HepG2 (cell line): Measurements from ENCODE around the gene MRPL28. TPM values are rescaled to one million over a fixed set of nuclear protein-coding genes. Genes with fewer than 3 reads are reported as not detected.

Source experiments
- CAMTA2 ChIP-seq: sonication (generic); formaldehyde crosslinking; IDR thresholded peaks from 2 replicates; pipeline ENCODE4 v1.4.0; 2020; ENCODE audit warnings: mild to moderate bottlenecking, missing genetic modification reagents, borderline replicate concordance
- CBFB ChIP-seq: sonication (generic); formaldehyde crosslinking; IDR thresholded peaks from 2 replicates; pipeline ENCODE4 v1.4.0; 2020; ENCODE audit warnings: missing genetic modification reagents
- KDM5B ChIP-seq: sonication (generic); formaldehyde crosslinking; IDR thresholded peaks from 2 replicates; pipeline ENCODE4 v1.4.0; 2020; ENCODE audit warnings: missing genetic modification reagents, mild to moderate bottlenecking, borderline replicate concordance
- LCORL ChIP-seq, 2 experiments: fragments of 450-650 bp in 1 of 2; sonication (generic) in 1 of 2; formaldehyde crosslinking in 1 of 2; IDR thresholded peaks; 2 replicates each; pipeline versions ENCODE4 v1.5.0 to v1.6.1; 2017 to 2020; ENCODE audit warnings: antibody characterized with exemption in 1 of 2, missing genetic modification reagents in 1 of 2
- RXRB ChIP-seq: IDR thresholded peaks from 2 replicates; pipeline ENCODE4 v1.6.1; 2016; ENCODE audit warnings: borderline replicate concordance, missing genetic modification reagents, missing compliant biosample characterization
- ZNF101 ChIP-seq: sonication (generic); formaldehyde crosslinking; IDR thresholded peaks from 2 replicates; pipeline ENCODE4 v1.4.0; 2020; ENCODE audit warnings: mild to moderate bottlenecking, low read depth, missing genetic modification reagents, borderline replicate concordance
- ZNF34 ChIP-seq: sonication (generic); formaldehyde crosslinking; IDR thresholded peaks from 2 replicates; pipeline ENCODE4 v1.4.0; 2020; ENCODE audit warnings: mild to moderate bottlenecking, missing genetic modification reagents, borderline replicate concordance
- ZNF644 ChIP-seq: IDR thresholded peaks from 2 replicates; pipeline ENCODE4 v1.6.1; 2016; ENCODE audit warnings: low read depth
- ZNF652 ChIP-seq: IDR thresholded peaks from 2 replicates; pipeline ENCODE4 v1.6.1; 2016; ENCODE audit warnings: low read depth, borderline replicate concordance
- ZNF773 ChIP-seq: sonication (generic); formaldehyde crosslinking; IDR thresholded peaks from 2 replicates; pipeline ENCODE4 v1.4.0; 2020; ENCODE audit warnings: missing genetic modification reagents, borderline replicate concordance
- ZNF841 ChIP-seq: sonication (generic); formaldehyde crosslinking; IDR thresholded peaks from 2 replicates; pipeline ENCODE4 v1.8.1; 2023; ENCODE audit warnings: missing genetic modification reagents, borderline replicate concordance
- polyA plus RNA-seq, 8 experiments: library from polyadenylated mRNA; depleted of rRNA in 3 of 8; stranded (reverse) in 7 of 8; unstranded in 1 of 8; fragments of >200 nt; fragmentation: Illumina TruSeq in 4 of 8; extraction: Trizol in 4 of 8; gene quantifications; 2 replicates each; pipeline versions ENCODE4 v1.2.1 to v1.2.3, GENCODE V29; 2011 to 2016; ENCODE audit warnings: low read depth in 4 of 8, missing spikeins in 1 of 8, mixed read lengths in 1 of 8; ENCODE audit not compliant: insufficient read depth in 1 of 8
- total RNA-seq, 5 experiments: library from RNA; depleted of rRNA; stranded (reverse); fragments of >200 nt; fragmentation: Illumina TruSeq; extraction: Trizol; gene quantifications; 2 replicates each; pipeline ENCODE4 v1.2.3, GENCODE V29; 2016; ENCODE audit warnings: low read depth in 1 of 5
- TF ChIP-seq, protein P1 (sequence below): sonication (generic); formaldehyde crosslinking; IDR thresholded peaks from 2 replicates; pipeline ENCODE4 v1.5.1; 2020; ENCODE audit warnings: mild to moderate bottlenecking, missing genetic modification reagents, moderate library complexity
- TF ChIP-seq, protein P2 (sequence below), 2 experiments: fragments of 450-650 bp in 1 of 2; sonication (generic) in 1 of 2; formaldehyde crosslinking in 1 of 2; IDR thresholded peaks; 2 replicates each; pipeline versions ENCODE4 v1.6.1 to v1.8.0; 2016 to 2022; ENCODE audit warnings: antibody characterized with exemption in 1 of 2, mild to moderate bottlenecking in 1 of 2, missing genetic modification reagents in 1 of 2

Gene MRPL28
- total and polyA plus RNA-seq, 2 of the 13 experiments (the other 11 are each of a cell fraction or from before 2014, with no cell fraction given) = 114 to 135 TPM

DNA sequence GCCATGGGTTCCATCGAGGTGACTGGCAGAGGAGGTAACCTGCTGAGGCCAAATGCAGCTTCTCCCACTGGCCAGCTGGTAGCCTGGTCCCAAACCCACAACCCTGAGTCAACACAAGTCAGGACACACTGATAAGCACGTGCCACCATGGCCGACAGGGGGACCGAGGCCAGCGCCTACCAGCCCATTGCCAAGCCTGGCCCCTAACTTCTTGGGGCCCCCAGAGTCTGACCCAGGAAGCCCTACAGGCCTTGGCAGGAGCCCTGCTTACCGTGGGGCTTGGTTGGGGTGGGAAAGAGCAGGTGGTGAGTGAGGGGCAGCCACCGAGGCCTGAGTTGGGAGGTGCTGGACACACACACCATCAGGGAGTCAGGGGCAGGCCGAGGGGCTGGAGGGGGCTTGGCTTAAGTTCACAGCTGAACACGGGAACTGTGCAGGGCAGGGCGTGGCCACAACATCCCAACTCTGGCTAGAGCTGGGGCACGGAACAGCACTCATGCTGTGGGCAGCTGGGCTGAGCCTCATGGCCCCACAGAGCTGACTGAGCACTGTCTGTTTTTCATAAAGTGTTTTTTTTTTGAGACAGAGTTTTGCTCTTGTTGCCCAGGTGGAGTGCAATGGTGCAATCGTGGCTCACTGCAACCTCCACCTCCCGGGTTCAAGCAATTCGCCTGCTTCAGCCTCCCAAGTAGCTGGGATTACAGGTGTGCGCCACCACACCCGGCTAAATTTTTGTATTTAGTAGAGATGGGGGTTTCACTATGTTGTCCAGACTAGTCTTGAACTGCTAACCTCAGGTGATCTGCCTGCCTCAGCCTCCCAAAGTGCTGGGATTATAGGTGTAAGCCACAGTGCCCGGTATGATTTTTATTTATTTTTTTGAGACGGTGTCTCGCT, 5.5 kb downstream of the MRPL28 start (continued):
- TF ChIP-seq, protein P1, sequence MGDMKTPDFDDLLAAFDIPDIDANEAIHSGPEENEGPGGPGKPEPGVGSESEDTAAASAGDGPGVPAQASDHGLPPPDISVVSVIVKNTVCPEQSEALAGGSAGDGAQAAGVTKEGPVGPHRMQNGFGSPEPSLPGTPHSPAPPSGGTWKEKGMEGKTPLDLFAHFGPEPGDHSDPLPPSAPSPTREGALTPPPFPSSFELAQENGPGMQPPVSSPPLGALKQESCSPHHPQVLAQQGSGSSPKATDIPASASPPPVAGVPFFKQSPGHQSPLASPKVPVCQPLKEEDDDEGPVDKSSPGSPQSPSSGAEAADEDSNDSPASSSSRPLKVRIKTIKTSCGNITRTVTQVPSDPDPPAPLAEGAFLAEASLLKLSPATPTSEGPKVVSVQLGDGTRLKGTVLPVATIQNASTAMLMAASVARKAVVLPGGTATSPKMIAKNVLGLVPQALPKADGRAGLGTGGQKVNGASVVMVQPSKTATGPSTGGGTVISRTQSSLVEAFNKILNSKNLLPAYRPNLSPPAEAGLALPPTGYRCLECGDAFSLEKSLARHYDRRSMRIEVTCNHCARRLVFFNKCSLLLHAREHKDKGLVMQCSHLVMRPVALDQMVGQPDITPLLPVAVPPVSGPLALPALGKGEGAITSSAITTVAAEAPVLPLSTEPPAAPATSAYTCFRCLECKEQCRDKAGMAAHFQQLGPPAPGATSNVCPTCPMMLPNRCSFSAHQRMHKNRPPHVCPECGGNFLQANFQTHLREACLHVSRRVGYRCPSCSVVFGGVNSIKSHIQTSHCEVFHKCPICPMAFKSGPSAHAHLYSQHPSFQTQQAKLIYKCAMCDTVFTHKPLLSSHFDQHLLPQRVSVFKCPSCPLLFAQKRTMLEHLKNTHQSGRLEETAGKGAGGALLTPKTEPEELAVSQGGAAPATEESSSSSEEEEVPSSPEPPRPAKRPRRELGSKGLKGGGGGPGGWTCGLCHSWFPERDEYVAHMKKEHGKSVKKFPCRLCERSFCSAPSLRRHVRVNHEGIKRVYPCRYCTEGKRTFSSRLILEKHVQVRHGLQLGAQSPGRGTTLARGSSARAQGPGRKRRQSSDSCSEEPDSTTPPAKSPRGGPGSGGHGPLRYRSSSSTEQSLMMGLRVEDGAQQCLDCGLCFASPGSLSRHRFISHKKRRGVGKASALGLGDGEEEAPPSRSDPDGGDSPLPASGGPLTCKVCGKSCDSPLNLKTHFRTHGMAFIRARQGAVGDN (CRISPR knock-in tag) = peak; percentile 93
- no peak for TF ChIP-seq ZNF773 (CRISPR knock-in tag)
- TF ChIP-seq KDM5B (CRISPR knock-in tag) = no peak
- TF ChIP-seq, protein P2, sequence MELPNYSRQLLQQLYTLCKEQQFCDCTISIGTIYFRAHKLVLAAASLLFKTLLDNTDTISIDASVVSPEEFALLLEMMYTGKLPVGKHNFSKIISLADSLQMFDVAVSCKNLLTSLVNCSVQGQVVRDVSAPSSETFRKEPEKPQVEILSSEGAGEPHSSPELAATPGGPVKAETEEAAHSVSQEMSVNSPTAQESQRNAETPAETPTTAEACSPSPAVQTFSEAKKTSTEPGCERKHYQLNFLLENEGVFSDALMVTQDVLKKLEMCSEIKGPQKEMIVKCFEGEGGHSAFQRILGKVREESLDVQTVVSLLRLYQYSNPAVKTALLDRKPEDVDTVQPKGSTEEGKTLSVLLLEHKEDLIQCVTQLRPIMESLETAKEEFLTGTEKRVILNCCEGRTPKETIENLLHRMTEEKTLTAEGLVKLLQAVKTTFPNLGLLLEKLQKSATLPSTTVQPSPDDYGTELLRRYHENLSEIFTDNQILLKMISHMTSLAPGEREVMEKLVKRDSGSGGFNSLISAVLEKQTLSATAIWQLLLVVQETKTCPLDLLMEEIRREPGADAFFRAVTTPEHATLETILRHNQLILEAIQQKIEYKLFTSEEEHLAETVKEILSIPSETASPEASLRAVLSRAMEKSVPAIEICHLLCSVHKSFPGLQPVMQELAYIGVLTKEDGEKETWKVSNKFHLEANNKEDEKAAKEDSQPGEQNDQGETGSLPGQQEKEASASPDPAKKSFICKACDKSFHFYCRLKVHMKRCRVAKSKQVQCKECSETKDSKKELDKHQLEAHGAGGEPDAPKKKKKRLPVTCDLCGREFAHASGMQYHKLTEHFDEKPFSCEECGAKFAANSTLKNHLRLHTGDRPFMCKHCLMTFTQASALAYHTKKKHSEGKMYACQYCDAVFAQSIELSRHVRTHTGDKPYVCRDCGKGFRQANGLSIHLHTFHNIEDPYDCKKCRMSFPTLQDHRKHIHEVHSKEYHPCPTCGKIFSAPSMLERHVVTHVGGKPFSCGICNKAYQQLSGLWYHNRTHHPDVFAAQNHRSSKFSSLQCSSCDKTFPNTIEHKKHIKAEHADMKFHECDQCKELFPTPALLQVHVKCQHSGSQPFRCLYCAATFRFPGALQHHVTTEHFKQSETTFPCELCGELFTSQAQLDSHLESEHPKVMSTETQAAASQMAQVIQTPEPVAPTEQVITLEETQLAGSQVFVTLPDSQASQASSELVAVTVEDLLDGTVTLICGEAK (IDR thresholded peaks at IDR 0.05) = no peak
- TF ChIP-seq, protein P2 (CRISPR knock-in tag; IDR thresholded peaks at IDR 0.05) = no peak
- TF ChIP-seq ZNF841 = no peak
- TF ChIP-seq ZNF34 (CRISPR knock-in tag) = no peak
- TF ChIP-seq RXRB (CRISPR knock-in tag) = no peak
- TF ChIP-seq LCORL (IDR thresholded peaks at IDR 0.05) = no peak
- TF ChIP-seq LCORL (CRISPR knock-in tag; IDR thresholded peaks at IDR 0.05) = 0 out of 2 replicates have a peak, but pooled peaks have one; percentile 19
- TF ChIP-seq ZNF644 (CRISPR knock-in tag) = no peak
- TF ChIP-seq ZNF652 = no peak
- no peak for TF ChIP-seq CBFB (CRISPR knock-in tag)
- no peak for TF ChIP-seq CAMTA2
- no peak for TF ChIP-seq ZNF101 (CRISPR knock-in tag)
